Measurements from ENCODE around the gene POLR2I. TPM values are rescaled to one million over a fixed set of nuclear protein-coding genes. Genes with fewer than 3 reads are reported as not detected.

The POLR2I gene
- total and polyA plus RNA-seq, 2 experiments from 2014 or later = 94.0 to 413 TPM

DNA sequence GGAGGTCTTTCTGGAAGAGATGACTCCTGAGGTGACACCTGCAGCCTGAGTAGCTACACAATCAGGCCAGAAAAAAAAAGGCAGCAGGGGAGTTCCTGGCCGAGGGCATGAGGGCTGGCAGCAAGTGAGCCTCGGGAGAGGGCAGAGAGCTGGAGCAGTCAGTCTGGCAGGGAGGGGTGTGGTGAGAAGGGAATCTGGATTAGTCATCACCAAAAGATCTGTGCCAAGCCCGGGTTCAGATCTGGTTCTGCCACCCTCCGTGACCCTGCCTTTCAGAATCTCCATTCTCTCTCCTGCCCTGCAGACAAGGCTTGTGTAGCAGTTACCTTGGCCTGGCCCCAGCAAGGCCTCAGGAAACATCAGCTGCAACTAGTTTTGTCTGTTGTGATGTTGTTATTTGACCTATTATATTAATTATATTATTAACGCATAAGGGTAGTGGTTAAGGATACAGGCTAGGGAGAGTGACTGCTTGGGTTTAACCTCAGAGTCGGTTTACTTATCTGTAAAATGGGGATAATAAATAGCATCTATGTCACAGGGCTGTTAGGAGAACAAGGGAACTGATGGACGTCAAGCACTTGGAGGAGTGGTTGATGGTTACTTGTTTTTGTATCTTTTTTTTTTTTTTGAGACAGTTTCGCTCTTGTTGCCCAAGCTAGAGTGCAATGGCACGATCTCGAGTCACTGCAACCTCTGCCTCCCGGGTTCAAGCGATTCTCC is 22.4 kb upstream of the POLR2I start:
- Mint-ChIP-seq H3K4me1 (peaks cover 14% of the 10 kb centered on the region), H3K9me3 (no peaks in the 10 kb centered on the region), H3K27me3 (ENCODE audit: insufficient read depth, low read depth, poor library complexity) (peaks cover 10% of the 10 kb centered on the region), H3K27ac (no peak overlapping the region), H3K4me3 (no peak overlapping the region), H3K36me3 (ENCODE audit: low read depth) (peaks cover 10% of the 10 kb centered on the region)
- Histone ChIP-seq H3F3A (replicated peaks; ENCODE audit: low read depth) (peaks cover 6% of the 10 kb centered on the region; the same call in 1 of the 2 replicates), H3K9me2 (ENCODE audit: insufficient read depth) (no peaks in the 10 kb centered on the region), H3K4me2 (peak overlapping the region; percentile 51; the same call in 1 of the 2 replicates), H3K27me3 (ENCODE audit: insufficient read depth) (no peaks in the 10 kb centered on the region), H3K36me3 (ENCODE audit: insufficient read depth) (no peaks in the 10 kb centered on the region), H3K4me1 (ENCODE audit: insufficient read depth) (no peaks in the 10 kb centered on the region; the same call in 1 of the 2 replicates), H2AFZ (0 out of 2 replicates have a peak overlapping the region, but pooled peaks have one; percentile 66), H3K4me3 (no peak overlapping the region), H4K20me1 (replicated peaks; ENCODE audit: insufficient read depth) (no peaks in the 10 kb centered on the region), H3K79me2 (replicated peaks; ENCODE audit: insufficient read depth) (peaks cover 5% of the 10 kb centered on the region), H3K27ac (ENCODE audit: low read depth) (no peak overlapping the region)
- DNase-seq (ENCODE audit: low spot score) (no peak), ATAC-seq (no peak)
- TF ChIP-seq, protein P1, sequence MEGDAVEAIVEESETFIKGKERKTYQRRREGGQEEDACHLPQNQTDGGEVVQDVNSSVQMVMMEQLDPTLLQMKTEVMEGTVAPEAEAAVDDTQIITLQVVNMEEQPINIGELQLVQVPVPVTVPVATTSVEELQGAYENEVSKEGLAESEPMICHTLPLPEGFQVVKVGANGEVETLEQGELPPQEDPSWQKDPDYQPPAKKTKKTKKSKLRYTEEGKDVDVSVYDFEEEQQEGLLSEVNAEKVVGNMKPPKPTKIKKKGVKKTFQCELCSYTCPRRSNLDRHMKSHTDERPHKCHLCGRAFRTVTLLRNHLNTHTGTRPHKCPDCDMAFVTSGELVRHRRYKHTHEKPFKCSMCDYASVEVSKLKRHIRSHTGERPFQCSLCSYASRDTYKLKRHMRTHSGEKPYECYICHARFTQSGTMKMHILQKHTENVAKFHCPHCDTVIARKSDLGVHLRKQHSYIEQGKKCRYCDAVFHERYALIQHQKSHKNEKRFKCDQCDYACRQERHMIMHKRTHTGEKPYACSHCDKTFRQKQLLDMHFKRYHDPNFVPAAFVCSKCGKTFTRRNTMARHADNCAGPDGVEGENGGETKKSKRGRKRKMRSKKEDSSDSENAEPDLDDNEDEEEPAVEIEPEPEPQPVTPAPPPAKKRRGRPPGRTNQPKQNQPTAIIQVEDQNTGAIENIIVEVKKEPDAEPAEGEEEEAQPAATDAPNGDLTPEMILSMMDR (conservative IDR thresholded peaks at IDR 0.05; ENCODE audit: low read depth in 2 of 2) = no peak
- TF ChIP-seq NANOG (IDR thresholded peaks at IDR 0.05; ENCODE audit: borderline replicate concordance) = no peak
- TF ChIP-seq, protein P2, sequence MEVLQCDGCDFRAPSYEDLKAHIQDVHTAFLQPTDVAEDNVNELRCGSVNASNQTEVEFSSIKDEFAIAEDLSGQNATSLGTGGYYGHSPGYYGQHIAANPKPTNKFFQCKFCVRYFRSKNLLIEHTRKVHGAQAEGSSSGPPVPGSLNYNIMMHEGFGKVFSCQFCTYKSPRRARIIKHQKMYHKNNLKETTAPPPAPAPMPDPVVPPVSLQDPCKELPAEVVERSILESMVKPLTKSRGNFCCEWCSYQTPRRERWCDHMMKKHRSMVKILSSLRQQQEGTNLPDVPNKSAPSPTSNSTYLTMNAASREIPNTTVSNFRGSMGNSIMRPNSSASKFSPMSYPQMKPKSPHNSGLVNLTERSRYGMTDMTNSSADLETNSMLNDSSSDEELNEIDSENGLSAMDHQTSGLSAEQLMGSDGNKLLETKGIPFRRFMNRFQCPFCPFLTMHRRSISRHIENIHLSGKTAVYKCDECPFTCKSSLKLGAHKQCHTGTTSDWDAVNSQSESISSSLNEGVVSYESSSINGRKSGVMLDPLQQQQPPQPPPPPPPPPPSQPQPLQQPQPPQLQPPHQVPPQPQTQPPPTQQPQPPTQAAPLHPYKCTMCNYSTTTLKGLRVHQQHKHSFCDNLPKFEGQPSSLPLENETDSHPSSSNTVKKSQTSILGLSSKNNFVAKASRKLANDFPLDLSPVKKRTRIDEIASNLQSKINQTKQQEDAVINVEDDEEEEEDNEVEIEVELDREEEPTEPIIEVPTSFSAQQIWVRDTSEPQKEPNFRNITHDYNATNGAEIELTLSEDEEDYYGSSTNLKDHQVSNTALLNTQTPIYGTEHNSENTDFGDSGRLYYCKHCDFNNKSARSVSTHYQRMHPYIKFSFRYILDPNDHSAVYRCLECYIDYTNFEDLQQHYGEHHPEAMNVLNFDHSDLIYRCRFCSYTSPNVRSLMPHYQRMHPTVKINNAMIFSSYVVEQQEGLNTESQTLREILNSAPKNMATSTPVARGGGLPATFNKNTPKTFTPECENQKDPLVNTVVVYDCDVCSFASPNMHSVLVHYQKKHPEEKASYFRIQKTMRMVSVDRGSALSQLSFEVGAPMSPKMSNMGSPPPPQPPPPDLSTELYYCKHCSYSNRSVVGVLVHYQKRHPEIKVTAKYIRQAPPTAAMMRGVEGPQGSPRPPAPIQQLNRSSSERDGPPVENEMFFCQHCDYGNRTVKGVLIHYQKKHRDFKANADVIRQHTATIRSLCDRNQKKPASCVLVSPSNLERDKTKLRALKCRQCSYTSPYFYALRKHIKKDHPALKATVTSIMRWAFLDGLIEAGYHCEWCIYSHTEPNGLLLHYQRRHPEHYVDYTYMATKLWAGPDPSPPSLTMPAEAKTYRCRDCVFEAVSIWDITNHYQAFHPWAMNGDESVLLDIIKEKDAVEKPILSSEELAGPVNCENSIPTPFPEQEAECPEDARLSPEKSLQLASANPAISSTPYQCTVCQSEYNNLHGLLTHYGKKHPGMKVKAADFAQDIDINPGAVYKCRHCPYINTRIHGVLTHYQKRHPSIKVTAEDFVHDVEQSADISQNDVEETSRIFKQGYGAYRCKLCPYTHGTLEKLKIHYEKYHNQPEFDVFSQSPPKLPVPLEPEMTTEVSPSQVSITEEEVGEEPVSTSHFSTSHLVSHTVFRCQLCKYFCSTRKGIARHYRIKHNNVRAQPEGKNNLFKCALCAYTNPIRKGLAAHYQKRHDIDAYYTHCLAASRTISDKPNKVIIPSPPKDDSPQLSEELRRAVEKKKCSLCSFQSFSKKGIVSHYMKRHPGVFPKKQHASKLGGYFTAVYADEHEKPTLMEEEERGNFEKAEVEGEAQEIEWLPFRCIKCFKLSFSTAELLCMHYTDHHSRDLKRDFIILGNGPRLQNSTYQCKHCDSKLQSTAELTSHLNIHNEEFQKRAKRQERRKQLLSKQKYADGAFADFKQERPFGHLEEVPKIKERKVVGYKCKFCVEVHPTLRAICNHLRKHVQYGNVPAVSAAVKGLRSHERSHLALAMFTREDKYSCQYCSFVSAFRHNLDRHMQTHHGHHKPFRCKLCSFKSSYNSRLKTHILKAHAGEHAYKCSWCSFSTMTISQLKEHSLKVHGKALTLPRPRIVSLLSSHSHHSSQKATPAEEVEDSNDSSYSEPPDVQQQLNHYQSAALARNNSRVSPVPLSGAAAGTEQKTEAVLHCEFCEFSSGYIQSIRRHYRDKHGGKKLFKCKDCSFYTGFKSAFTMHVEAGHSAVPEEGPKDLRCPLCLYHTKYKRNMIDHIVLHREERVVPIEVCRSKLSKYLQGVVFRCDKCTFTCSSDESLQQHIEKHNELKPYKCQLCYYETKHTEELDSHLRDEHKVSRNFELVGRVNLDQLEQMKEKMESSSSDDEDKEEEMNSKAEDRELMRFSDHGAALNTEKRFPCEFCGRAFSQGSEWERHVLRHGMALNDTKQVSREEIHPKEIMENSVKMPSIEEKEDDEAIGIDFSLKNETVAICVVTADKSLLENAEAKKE (CRISPR knock-in tag; IDR thresholded peaks at IDR 0.05) = no peak
- TF ChIP-seq, protein P3, sequence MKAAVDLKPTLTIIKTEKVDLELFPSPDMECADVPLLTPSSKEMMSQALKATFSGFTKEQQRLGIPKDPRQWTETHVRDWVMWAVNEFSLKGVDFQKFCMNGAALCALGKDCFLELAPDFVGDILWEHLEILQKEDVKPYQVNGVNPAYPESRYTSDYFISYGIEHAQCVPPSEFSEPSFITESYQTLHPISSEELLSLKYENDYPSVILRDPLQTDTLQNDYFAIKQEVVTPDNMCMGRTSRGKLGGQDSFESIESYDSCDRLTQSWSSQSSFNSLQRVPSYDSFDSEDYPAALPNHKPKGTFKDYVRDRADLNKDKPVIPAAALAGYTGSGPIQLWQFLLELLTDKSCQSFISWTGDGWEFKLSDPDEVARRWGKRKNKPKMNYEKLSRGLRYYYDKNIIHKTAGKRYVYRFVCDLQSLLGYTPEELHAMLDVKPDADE (IDR thresholded peaks at IDR 0.05) = no peak
- TF ChIP-seq ZNF114 (CRISPR knock-in tag; IDR thresholded peaks at IDR 0.05) = no peak
- no peak for TF ChIP-seq EZH2 (IDR thresholded peaks at IDR 0.05; ENCODE audit: low read depth, unreplicated experiment)
- TF ChIP-seq CREB1 (CRISPR knock-in tag; IDR thresholded peaks at IDR 0.05; ENCODE audit: low read depth) = no peak
- no peak for TF ChIP-seq ZNF331 (CRISPR knock-in tag; IDR thresholded peaks at IDR 0.05; ENCODE audit: low read depth)
- TF ChIP-seq JUNB (IDR thresholded peaks at IDR 0.05; ENCODE audit: unreplicated experiment) = no peak
- no peak for TF ChIP-seq STAT1 (IDR thresholded peaks at IDR 0.05; ENCODE audit: unreplicated experiment)
- TF ChIP-seq, protein P4, sequence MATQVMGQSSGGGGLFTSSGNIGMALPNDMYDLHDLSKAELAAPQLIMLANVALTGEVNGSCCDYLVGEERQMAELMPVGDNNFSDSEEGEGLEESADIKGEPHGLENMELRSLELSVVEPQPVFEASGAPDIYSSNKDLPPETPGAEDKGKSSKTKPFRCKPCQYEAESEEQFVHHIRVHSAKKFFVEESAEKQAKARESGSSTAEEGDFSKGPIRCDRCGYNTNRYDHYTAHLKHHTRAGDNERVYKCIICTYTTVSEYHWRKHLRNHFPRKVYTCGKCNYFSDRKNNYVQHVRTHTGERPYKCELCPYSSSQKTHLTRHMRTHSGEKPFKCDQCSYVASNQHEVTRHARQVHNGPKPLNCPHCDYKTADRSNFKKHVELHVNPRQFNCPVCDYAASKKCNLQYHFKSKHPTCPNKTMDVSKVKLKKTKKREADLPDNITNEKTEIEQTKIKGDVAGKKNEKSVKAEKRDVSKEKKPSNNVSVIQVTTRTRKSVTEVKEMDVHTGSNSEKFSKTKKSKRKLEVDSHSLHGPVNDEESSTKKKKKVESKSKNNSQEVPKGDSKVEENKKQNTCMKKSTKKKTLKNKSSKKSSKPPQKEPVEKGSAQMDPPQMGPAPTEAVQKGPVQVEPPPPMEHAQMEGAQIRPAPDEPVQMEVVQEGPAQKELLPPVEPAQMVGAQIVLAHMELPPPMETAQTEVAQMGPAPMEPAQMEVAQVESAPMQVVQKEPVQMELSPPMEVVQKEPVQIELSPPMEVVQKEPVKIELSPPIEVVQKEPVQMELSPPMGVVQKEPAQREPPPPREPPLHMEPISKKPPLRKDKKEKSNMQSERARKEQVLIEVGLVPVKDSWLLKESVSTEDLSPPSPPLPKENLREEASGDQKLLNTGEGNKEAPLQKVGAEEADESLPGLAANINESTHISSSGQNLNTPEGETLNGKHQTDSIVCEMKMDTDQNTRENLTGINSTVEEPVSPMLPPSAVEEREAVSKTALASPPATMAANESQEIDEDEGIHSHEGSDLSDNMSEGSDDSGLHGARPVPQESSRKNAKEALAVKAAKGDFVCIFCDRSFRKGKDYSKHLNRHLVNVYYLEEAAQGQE (IDR thresholded peaks at IDR 0.05; ENCODE audit: unreplicated experiment) = no peak
- no peak for TF ChIP-seq POLR2AphosphoS5 (IDR thresholded peaks at IDR 0.05; ENCODE audit: low read depth)
- no peak for TF ChIP-seq EZH2phosphoT487 (IDR thresholded peaks at IDR 0.05; ENCODE audit: unreplicated experiment)
